ENCODE measurements around the gene APBB3.
"Not testable (repeated sequence)": the region's sequence is repeated elsewhere in the genome, so short reads cannot be mapped to it uniquely, and the experiment has no call there.

Gene APBB3

DNA sequence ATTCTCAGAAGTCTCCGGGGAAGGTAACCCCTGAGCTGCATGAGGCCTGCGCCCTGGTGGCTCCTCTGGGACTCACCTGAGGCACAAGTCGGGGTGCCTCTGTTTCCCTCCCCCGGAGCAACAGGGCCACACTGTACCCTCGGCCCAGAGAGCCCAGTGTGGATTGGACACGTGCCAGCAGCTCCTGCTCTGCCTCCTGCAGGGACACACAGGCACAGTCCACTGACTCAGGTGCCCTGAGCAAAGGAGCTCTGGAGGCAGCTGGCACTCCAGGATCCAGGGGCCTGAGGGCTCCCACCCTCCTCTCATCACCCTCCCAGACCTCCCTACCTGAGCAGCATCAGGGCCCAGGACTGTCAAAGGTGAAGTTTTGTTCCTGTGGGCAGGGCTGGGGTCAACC lies 29.8 kb upstream of the APBB3 start:
- no peak for DNase-seq (ENCODE audit: low spot score)
- in situ Hi-C loops (cut with MboI; ENCODE audit: low pct_unique_long_range_greater_than_20kb, low sequenced_read_pairs, unreplicated experiment) = no loop called here

GRCh38 chr5:140593070-140593469 lies 28.7 kb upstream of the APBB3 start:
- DNase-seq (ENCODE audit: low spot score); in situ Hi-C loops (cut with MboI; ENCODE audit: low pct_unique_long_range_greater_than_20kb, low sequenced_read_pairs, unreplicated experiment): not testable (repeated sequence)

More for the DNA sequence above, 29.8 kb upstream of the APBB3 start:
- no peak for TF ChIP-seq CTCF (IDR thresholded peaks at IDR 0.05; ENCODE audit: extremely low read depth, insufficient read depth, missing control alignments)

- no peak for TF ChIP-seq CTCF (IDR thresholded peaks at IDR 0.05; ENCODE audit: extremely low read depth, insufficient read depth, missing control alignments)
- DNase-seq (ENCODE audit: low spot score) = no peak
- in situ Hi-C loops (cut with MboI; ENCODE audit: low pct_unique_long_range_greater_than_20kb, low sequenced_read_pairs, unreplicated experiment) = no loop called here
Measured at GRCh38 chr5:140591747-140592372, 27.5 kb upstream of the APBB3 start.

- no peak for TF ChIP-seq CTCF (IDR thresholded peaks at IDR 0.05; ENCODE audit: extremely low read depth, insufficient read depth, missing control alignments)
- DNase-seq (ENCODE audit: low spot score) = no peak
- in situ Hi-C loops (cut with MboI; ENCODE audit: low pct_unique_long_range_greater_than_20kb, low sequenced_read_pairs, unreplicated experiment) = no loop called here
Measured at GRCh38 chr5:140590861-140591260, 26.5 kb upstream of the APBB3 start.

DNA sequence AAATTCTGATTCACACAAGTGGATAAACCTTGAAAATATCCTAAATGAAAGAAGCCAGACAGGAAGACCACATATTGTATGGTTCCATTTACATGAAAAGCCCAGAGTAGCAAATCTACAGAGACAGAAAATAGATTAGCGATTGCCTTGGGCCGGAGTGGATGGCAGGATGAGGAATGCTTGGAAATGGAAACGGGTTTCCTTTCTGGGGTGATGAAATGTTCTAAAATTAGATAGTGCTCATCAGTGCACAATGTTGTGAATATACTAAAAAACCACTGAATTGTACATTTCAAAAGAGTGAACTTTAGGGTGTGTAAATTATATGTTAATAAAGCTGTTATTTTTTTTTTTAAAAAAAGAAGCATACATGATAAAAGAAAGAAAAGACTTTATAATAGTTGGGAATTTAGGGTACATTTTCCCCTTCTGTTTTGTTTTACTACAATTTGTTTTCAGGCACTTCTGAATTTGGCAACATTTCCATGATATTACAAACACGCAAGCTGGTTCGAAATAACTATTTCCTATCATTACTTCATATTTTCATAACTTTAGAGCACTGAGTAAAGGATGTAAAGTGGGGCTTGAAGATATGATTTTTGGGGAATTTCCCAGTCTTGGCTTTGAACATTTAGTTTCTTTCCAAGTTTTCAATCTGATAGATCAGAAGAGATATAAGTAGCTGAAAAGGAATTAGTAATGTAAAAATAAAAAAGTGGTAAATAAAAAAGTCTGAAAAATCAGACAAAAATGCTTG lies 24.1 kb upstream of the APBB3 start:
- DNase-seq (ENCODE audit: low spot score) = no peak
- TF ChIP-seq CTCF (IDR thresholded peaks at IDR 0.05; ENCODE audit: extremely low read depth, insufficient read depth, missing control alignments) = no peak
- in situ Hi-C loops (cut with MboI; ENCODE audit: low pct_unique_long_range_greater_than_20kb, low sequenced_read_pairs, unreplicated experiment) = no loop called here

- no peak for DNase-seq (ENCODE audit: low spot score)
- TF ChIP-seq CTCF (IDR thresholded peaks at IDR 0.05; ENCODE audit: extremely low read depth, insufficient read depth, missing control alignments) = no peak
- in situ Hi-C loops (cut with MboI; ENCODE audit: low pct_unique_long_range_greater_than_20kb, low sequenced_read_pairs, unreplicated experiment) = no loop called here
Measured at GRCh38 chr5:140587495-140587894, 23.1 kb upstream of the APBB3 start.

GRCh38 chr5:140579188-140579747 lies 14.9 kb upstream of the APBB3 start:
- in situ Hi-C loops (cut with MboI; ENCODE audit: low pct_unique_long_range_greater_than_20kb, low sequenced_read_pairs, unreplicated experiment); DNase-seq (ENCODE audit: low spot score): not testable (repeated sequence)

All from GM13977 (cell line).